ENCODE data around the gene DSCAM.

- TF ChIP-seq, protein P1, sequence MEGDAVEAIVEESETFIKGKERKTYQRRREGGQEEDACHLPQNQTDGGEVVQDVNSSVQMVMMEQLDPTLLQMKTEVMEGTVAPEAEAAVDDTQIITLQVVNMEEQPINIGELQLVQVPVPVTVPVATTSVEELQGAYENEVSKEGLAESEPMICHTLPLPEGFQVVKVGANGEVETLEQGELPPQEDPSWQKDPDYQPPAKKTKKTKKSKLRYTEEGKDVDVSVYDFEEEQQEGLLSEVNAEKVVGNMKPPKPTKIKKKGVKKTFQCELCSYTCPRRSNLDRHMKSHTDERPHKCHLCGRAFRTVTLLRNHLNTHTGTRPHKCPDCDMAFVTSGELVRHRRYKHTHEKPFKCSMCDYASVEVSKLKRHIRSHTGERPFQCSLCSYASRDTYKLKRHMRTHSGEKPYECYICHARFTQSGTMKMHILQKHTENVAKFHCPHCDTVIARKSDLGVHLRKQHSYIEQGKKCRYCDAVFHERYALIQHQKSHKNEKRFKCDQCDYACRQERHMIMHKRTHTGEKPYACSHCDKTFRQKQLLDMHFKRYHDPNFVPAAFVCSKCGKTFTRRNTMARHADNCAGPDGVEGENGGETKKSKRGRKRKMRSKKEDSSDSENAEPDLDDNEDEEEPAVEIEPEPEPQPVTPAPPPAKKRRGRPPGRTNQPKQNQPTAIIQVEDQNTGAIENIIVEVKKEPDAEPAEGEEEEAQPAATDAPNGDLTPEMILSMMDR (IDR thresholded peaks at IDR 0.05 in 4 of 5, conservative IDR thresholded peaks at IDR 0.05 in 1 of 5): no peak
- TF ChIP-seq POLR2A (IDR thresholded peaks at IDR 0.05): no peak
These were observed 458.9 kb downstream of the DSCAM start for GRCh38 chr21:40388046-40388445.
